Measurements from ENCODE around the gene HIF3A. TPM values are rescaled to one million over a fixed set of nuclear protein-coding genes. Genes with fewer than 3 reads are reported as not detected.

The HIF3A gene
- total RNA-seq, 1 experiment from 2014 or later = 0.98 TPM

- Histone ChIP-seq H3K4me2 (ENCODE audit: low read length) (no peak overlapping the region), H3K79me2 (ENCODE audit: insufficient read depth, low read length) (peaks cover 86% of the 10 kb centered on the region), H3K27me3 (ENCODE audit: insufficient read depth, low read length) (no peaks in the 10 kb centered on the region), H3K9me3 (ENCODE audit: control insufficient read depth in 1 of 2, insufficient read depth in 1 of 2, low read depth in 1 of 2, low read length in 2 of 2) (no peaks in the 10 kb centered on the region), H3K36me3 (ENCODE audit: control insufficient read depth in 1 of 2, insufficient read depth in 2 of 2, low read length in 2 of 2) (peaks cover 5% of the 10 kb centered on the region in 2 experiments; a peak in 3 of 4 replicates), H4K20me1 (ENCODE audit: insufficient read depth) (no peaks in the 10 kb centered on the region), H3K9ac (ENCODE audit: low read length) (no peak overlapping the region), H3K4me3 (replicated peaks in 1 of 2; ENCODE audit: low read depth in 1 of 2, low read length in 2 of 2) (no peak overlapping the region), H3K9me2 (ENCODE audit: insufficient read depth) (no peaks in the 10 kb centered on the region), H3K4me1 (ENCODE audit: control insufficient read depth in 1 of 2, insufficient read depth in 2 of 2, low read length in 2 of 2) (peaks cover 24 to 34% of the 10 kb centered on the region in 2 experiments; a peak in 3 of 4 replicates), H3K27ac (ENCODE audit: low read depth, low read length) (no peak overlapping the region), H2AFZ (ENCODE audit: low read depth, low read length, poor library complexity, severe bottlenecking) (no peak overlapping the region)
- ChIA-PET POLR2A (no interaction called here), RAD21 (ENCODE audit: low non-redundant PET in 1 of 2, low total read pairs in 2 of 2, uncharacterized antibody in 2 of 2, unreplicated experiment in 2 of 2) (no interaction called here), CTCF (no interaction called here)
- no peak for ATAC-seq
- DNase-seq (ENCODE audit: low read depth, low spot score) = no peak
- BruUV-seq (replicated peaks) = no TSS peak
- intact Hi-C loops (cut with micrococcal nuclease) = no loop called here
- TF ChIP-seq CTCF (IDR thresholded peaks at IDR 0.05 in 2 of 3, conservative IDR thresholded peaks at IDR 0.05 in 1 of 3; ENCODE audit: borderline replicate concordance in 1 of 3, insufficient read depth in 1 of 3, low read depth in 2 of 3, low read length in 2 of 3) = no peak
- TF ChIP-seq EGR1 (IDR thresholded peaks at IDR 0.05; ENCODE audit: low read depth) = no peak
- no peak for TF ChIP-seq SIN3A (IDR thresholded peaks at IDR 0.05; ENCODE audit: low read depth)
- no peak for TF ChIP-seq FOSL1 (IDR thresholded peaks at IDR 0.05; ENCODE audit: low read depth)
- TF ChIP-seq CEBPB (IDR thresholded peaks at IDR 0.05; ENCODE audit: low read depth) = no peak
- TF ChIP-seq RAD21 (IDR thresholded peaks at IDR 0.05; ENCODE audit: low read depth) = no peak
- no peak for TF ChIP-seq ELF1 (IDR thresholded peaks at IDR 0.05; ENCODE audit: borderline replicate concordance, low read depth)
- no peak for TF ChIP-seq YY1 (IDR thresholded peaks at IDR 0.05; ENCODE audit: extremely low read depth, insufficient replicate concordance, low read depth, low read length)
- no peak for TF ChIP-seq ZNF274 (IDR thresholded peaks at IDR 0.05; ENCODE audit: low read depth, low read length)
- no peak for TF ChIP-seq REST (IDR thresholded peaks at IDR 0.05; ENCODE audit: low read depth)
- no peak for TF ChIP-seq POLR2AphosphoS5 (IDR thresholded peaks at IDR 0.05; ENCODE audit: low read depth, low read length)
- no peak for TF ChIP-seq TCF7L2 (IDR thresholded peaks at IDR 0.05; ENCODE audit: borderline replicate concordance, extremely low read depth, insufficient read depth, insufficient read length)
- TF ChIP-seq POLR2A (IDR thresholded peaks at IDR 0.05; ENCODE audit: borderline replicate concordance, extremely low read depth, insufficient read depth, insufficient read length) = no peak
- no peak for TF ChIP-seq EZH2phosphoT487 (IDR thresholded peaks at IDR 0.05; ENCODE audit: borderline replicate concordance)
These were observed 73.0 kb downstream of the HIF3A start for GRCh38 chr19:46369817-46370216.

Data from HCT116 (cell line).